Activated CD8-positive, alpha-beta memory T cell treated with anti-CD3 and anti-CD28 coated beads for 36 hours (primary cell): ENCODE results near the gene XPO5. TPM values are rescaled to one million over a fixed set of nuclear protein-coding genes. Genes with fewer than 3 reads are reported as not detected.

Experiments used
- CTCF ChIA-PET: fragments of 350-600 bp; sonication (Branson Sonifier 250); formaldehyde crosslinking; loops from one replicate; lab custom pipeline; 2021; ENCODE audit warnings: antibody characterized with exemption; lab: Charles Lee
- POLR2A ChIA-PET: fragments of 350-600 bp; sonication (Branson Sonifier 250); formaldehyde crosslinking; loops from one replicate; lab custom pipeline; 2021; ENCODE audit warnings: antibody characterized with exemption; lab: Charles Lee
- total RNA-seq, 2 experiments: library from RNA; stranded (reverse); gene quantifications; one replicate each; pipeline ENCODE4 v1.2.3, GENCODE V29; 2021

XPO5 gene
- total RNA-seq, 2 experiments from 2014 or later: 122 to 126 TPM

DNA sequence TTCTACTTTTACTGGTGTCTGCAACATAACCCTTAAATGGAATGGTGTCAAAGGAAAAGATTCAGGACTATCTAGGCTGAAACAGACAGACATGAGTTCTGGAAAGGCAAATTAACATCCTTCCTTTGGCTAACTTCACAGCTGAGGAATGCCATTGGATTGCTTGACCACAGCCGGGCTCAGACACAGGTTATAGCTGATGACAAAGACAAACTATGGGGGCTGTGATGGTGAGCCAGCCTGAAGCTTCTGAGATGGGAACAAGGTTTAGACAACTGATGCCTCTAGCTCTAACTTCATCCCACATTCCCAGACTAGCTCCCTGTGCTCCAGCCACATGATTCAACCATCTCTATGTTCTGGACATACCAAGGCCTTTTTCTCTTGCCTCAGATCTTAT lies 43.6 kb downstream of the XPO5 start:
- ChIA-PET POLR2A (interaction anchor here (0.8 kb wide), 1 partner anchor 11 kb away, joined by 4 read pairs; no protein-coding TSS in a partner anchor), CTCF (no interaction called here)

DNA sequence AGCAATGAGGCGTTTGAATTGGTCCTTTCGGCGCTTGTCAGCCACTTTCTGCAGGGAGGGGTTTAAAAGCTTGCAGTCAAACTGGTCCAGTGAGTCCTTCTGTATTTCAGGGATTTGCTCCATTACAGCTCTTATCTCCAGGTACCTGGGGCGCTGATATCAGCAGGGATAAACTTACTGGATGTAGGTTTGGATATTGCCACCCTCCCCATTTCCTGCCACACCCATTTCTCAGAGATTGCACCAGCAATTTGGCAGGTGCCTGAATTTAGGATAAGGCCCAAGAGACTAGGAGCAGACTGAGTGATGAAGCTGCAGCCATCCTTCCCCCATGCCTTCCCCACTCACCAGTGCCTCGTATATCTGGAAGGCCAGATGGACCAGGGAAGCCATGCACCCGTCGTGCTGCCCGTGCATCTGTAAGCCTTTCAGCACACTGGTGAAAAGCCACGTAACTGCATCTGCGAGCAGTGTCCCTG lies 51.3 kb downstream of the XPO5 start:
- POLR2A ChIA-PET: no interaction called here
- CTCF ChIA-PET: interaction anchor here (0.7 to 2.0 kb wide), 2 partner anchors 18 to 398 kb away, joined by 3 to 4 read pairs; no protein-coding TSS in a partner anchor

DNA sequence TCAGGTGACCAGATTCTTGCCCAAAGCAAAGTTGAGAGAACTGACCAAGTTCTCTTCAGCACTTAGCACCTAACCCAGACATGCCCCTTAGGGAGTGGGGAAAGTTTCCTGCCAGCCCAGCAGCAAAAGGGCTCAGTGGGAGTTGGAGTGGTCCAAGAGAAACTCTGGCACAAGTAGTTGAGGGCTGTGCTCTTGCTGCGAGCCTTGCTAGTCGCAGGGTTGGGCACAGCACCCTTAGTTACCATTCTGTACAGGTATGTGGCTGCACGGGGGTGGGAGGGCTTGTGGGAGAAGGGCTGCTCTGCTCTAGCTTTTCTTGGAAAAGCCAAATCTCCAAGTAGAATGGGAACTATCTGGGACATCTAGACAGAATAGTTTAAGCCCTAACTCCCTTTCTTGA lies 52.6 kb downstream of the XPO5 start:
- POLR2A ChIA-PET: no interaction called here
- CTCF ChIA-PET: interaction anchor here (2.0 kb wide), 1 partner anchor 16 kb away, joined by 4 read pairs; no protein-coding TSS in a partner anchor

DNA sequence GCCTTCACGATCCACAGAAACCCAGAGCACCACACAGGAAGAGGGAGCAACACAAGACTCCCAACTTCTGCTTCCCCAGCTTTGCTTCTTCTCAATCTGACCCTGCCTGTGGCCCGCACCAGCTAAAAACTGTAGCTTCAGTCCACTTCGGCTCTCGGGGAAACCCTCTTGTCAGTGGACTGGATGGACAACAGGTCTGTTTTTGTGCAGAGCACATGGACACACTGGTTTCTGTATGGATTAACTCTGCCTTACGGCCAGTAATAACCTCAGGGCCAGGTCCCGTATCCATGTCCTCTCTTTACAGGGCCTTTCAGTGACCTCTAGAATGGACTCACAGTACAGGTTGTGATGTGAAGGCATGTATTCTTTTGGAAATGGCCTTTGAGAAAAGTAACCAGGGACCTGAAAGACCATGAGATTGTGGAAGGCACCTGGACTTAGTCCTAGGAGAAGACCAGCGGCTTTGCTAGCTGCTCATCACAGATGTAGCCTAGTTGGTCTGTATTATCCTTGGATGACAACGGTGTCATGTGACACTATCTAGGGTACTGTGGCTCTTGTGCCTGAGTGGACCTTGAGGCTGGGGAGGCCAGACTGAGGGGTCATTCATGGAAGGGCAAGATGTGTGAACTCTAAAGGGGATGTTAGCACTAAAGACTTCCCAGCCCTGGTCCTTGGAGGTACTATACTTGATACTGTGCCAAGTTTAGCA lies 53.1 kb downstream of the XPO5 start:
- ChIA-PET POLR2A (interaction anchor here (0.6 kb wide), 1 partner anchor 24 kb away, joined by 3 read pairs; no protein-coding TSS in a partner anchor), CTCF (interaction anchor here (2.0 kb wide), 1 partner anchor 16 kb away, joined by 4 read pairs; no protein-coding TSS in a partner anchor)

DNA sequence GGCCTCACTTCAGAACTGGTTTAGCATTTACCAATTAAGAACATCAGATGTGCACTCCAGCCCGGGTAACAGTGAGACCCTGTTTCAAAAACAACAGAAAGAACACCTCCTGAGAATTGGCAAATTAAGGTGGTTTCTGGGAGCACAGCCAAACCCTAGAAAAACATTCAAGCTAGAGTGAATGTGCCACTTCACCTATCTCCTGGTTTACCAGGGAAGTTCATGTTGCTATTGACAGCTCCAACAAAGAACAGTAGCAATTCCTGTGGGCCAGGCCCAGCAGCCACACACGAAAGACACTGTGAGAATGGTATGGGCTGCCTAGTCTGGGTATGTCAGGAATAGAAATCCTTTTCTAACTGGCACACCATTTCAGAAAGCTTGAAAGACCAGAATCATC lies 54.0 kb downstream of the XPO5 start:
- CTCF ChIA-PET: interaction anchor here (1.3 to 3.4 kb wide), 2 partner anchors 15 to 28 kb away, joined by 4 to 13 read pairs; no protein-coding TSS in a partner anchor

DNA sequence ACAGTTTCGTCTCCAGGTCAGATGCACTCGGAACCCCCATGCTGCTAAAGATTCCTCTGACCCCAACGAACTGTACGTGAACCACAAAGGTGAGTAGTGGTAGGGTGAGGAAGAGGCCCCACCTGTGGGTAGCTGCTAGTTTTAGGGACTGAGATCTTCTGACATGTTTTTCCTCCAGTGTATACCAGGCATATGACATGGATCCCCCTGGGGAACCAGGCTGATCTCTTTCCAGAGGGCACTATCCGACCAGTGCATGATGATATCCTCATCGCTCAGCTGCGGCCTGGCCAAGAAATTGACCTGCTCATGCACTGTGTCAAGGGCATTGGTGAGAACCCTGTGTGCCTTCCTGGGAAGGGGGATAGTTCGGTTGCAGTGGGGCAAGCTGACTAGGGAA lies 55.7 kb downstream of the XPO5 start:
- ChIA-PET POLR2A (no interaction called here), CTCF (interaction anchor here (0.8 to 3.4 kb wide), 3 partner anchors 13 to 56 kb away, joined by 3 to 13 read pairs (median 4); partner anchors contain the start of genes POLH and XPO5)

More for the DNA sequence above, 54.0 kb downstream of the XPO5 start:
- POLR2A ChIA-PET: interaction anchor here (0.6 to 1.3 kb wide), 2 partner anchors 10 to 25 kb away, joined by 3 to 4 read pairs; no protein-coding TSS in a partner anchor

DNA sequence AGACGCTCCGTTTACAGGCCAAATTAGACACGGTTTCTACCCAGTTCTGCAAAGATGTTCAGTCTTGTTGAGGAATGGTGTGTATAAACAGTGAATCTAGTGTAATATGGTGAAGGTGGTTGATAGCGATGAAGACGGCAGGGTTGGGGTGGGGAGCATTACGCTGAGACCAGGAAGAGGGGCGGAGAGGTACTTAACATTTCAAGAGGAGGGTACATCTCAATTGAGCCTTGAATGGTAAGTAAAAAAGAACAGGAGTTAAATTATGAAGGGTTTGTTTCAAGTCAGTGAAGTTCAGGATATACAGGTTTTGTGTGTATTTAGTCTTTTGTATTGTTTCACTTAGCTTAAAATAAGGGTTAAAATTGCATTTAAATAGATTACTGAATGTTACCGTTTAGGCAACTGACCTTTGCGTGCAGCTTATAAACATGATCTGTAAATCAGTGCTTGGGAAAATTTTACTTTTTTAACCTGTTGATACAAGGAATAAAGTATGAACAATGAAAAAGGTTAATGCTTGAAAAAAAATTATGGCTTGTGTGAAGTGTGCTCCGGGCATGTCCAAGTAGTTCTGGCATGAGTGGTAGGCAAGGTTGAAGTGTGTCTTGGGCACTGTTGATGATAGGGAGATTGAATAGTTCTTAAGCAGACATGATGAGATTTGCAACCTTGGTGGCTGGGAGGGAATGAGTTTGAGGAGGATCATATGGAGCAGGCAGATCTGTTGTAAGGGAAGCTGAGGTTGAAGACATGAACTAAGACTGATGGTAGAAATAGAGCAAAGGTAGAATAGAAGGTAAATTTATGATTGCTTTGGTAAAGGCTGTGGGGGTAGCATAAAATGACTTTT lies 58.1 kb downstream of the XPO5 start:
- CTCF ChIA-PET: interaction anchor here (1.3 to 2.5 kb wide), 3 partner anchors 8 to 255 kb away, joined by 3 to 16 read pairs (median 3); no protein-coding TSS in a partner anchor
- POLR2A ChIA-PET: interaction anchor here (0.9 kb wide), 1 partner anchor 12 kb away, joined by 3 read pairs; no protein-coding TSS in a partner anchor

DNA sequence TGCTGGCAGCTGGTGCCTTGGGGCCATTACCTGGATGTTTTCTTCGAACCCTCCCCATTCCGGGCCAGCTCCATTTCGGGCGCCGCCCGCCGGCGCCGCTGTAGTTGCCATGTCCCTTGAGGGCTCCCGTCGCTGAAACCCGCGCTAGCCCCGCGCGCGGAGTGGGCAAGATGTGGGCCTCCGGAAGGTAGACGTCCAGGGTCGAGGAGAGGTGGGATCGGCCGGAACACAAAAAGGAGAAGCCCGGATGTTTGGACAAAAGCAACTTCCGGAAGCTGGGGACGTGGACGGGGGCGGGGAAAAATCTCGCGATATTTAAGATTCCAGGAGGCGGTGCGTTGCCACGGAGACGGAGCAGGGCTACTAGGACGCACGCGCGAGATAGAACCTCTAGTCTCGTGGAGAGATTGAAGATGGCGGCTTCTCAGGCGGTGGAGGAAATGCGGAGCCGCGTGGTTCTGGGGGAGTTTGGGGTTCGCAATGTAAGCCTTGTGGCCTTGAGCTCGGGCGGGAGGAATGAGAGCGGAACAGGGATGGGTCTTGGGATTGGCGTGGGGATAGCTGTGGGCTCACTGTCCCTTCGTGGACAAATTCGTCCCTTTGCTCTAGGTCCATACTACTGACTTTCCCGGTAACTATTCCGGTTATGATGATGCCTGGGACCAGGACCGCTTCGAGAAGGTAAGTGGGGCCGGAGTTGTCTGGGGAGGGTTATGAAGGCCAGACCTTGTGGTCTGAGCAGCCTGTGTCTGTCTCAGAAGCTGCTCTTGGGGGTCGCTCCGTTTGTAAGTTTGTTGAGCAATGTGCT lies 58.9 kb downstream of the XPO5 start, which contains the start of the genes POLR1C and YIPF3:
Gene POLR1C (plus strand): TSS at position 393 of the 808 bp plus-strand sequence. CDS start 21 bp downstream, at position 414.
Gene YIPF3 (minus strand): TSS at position 230 of the 808 bp plus-strand sequence. CDS start 119 bp downstream, at position 111.
- ChIA-PET CTCF (interaction anchor here (0.6 to 2.5 kb wide), 5 partner anchors 9 to 254 kb away, joined by 3 to 16 read pairs (median 3); no protein-coding TSS in a partner anchor), POLR2A (interaction anchor here (0.6 to 1.0 kb wide), 3 partner anchors 9 to 61 kb away, joined by 3 to 7 read pairs (median 5); partner anchors contain the start of gene DLK2)

DNA sequence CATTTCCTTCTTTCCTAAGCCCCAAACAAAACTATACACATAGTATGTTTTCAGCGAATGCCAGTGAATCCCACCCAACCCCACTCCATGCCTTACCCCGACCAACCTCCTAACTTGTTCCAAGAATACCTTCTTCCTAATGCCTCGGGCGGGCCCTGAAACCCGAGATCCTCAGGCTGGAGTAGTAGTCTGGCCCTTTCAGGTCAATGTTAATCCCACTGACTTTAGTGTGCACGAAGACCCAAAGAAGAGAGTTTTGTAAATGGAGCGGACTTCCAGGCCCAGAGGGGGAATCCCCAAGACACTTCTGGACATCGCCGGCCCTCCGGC lies 59.5 kb downstream of the XPO5 start:
- POLR2A ChIA-PET: interaction anchor here (0.6 to 1.0 kb wide), 2 partner anchors 9 to 61 kb away, joined by 5 to 7 read pairs; partner anchors contain the start of gene DLK2
- CTCF ChIA-PET: interaction anchor here (0.8 to 2.5 kb wide), 2 partner anchors 10 to 84 kb away, joined by 3 to 16 read pairs; no protein-coding TSS in a partner anchor

DNA sequence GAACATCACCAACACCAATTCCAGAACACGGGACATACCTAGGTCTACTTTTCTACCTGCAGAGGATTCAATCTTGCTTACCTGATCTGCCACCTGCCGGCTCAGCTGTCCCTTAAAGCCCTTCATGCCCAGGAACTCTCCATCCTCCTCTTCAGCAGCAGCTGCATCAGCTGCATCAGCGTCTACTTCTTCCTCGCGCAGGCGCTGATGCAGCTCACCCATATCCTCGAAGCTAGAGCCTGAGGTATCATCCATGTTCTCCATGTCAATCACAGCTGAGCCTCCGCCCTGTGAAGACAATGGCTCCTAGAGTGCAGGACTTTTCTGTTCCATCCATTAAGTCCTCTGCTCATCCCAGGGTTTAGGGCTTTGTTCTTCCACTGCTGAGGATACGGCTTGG lies 60.0 kb downstream of the XPO5 start:
- ChIA-PET CTCF (interaction anchor here (2.5 kb wide), 1 partner anchor 9 kb away, joined by 16 read pairs; no protein-coding TSS in a partner anchor), POLR2A (no interaction called here)

DNA sequence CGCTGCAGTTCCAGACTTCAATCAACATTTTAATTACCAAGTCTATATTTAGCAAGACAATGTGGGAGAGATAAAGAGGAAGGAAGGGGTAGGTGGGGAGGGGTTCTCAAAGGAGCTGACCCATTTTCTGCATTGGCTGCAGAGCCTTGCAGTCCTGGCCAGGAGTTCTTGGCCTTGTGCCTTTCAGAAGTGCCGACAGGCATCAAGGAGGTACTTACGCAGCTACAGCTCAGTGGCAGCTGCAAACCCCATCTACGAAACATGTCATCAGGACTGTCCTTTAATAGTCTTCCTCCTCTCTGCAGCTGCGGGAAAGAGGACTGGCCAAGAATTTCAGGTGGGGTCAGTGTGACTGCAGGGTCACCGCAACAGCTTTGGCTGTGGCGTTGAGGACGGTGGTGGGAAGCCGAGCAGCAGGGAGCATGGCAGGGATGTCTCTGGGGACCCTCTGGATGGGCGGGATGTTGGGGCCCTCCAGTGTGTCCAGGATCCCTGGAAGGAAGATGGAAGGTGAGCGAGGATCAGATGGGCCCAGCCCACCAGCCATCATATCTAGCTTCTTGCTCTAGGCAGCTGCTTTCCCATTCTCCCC lies 63.9 kb downstream of the XPO5 start:
- POLR2A ChIA-PET: interaction anchor here (0.6 kb wide), 1 partner anchor 78 kb away, joined by 3 read pairs; no protein-coding TSS in a partner anchor
- CTCF ChIA-PET: no interaction called here

DNA sequence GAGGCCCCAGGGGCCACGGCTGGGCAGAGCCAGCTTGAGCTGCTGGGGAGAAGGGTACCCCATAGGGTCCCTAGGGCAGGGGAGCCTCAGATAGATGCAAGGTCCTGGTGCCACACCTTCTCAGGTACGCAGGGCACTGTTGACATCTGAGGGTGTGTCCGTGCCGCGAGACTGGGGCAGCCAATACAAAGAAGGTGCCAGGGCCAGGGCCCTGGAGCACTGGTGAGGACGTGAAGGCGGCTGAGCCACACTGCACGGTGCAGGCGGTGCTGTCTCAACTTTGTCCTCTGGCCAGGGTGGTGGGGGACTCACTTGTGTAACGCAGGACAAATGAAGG lies 65.0 kb downstream of the XPO5 start:
- POLR2A ChIA-PET: no interaction called here
- CTCF ChIA-PET: interaction anchor here (1.5 kb wide), 1 partner anchor 611 kb away, joined by 3 read pairs; no protein-coding TSS in a partner anchor

DNA sequence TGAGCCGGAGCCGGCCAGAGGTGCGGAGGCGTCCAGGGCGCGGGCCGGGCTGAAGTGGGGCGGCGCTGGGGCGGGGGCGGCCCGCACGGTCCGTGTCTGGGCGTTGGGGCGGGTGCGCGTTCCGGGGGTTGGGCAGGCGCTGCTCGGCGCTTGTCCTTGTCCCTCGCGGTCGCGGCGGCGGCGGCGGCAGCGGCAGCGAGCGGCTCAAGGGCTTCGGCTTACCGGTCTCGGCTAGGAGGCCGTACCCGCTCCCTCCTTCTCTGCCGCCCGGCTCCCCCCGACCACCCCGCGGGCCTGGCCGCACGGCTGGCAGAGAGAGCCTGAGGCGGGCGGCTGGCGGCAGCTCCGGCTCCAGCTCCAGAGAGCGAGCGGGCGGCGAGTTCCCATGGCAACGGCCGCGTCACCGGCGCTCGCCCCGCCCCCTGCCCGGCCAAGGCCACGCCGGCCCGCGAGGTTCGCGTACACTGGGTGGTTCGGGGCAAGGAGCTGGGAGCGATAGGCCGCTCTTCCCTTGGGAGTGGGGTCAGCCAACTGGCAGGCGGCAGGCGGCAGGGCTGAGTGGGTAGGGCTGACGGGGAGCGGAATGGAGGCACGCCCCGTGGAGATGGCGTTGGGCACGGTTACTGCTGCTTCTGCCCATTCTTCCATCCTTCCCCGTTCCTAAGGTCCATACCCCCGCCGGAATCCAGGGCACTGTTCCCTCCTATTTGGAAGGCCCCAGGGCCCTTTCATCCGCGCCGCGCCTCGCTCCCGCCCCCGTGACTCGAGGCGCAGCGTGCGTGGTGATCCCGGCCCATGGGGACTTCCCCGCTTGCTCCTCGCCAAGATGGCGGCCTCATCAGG lies 65.6 kb downstream of the XPO5 start, which contains the start of gene LRRC73:
Gene LRRC73 (minus strand): TSS at position 363 of the 843 bp plus-strand sequence. CDS start 561 bp downstream, outside the sequence.
- CTCF ChIA-PET: interaction anchor here (0.9 to 1.5 kb wide), 5 partner anchors 9 to 610 kb away, joined by 3 to 4 read pairs (median 3); no protein-coding TSS in a partner anchor
- POLR2A ChIA-PET: interaction anchor here (0.6 kb wide), 1 partner anchor 29 kb away, joined by 8 read pairs; no protein-coding TSS in a partner anchor

DNA sequence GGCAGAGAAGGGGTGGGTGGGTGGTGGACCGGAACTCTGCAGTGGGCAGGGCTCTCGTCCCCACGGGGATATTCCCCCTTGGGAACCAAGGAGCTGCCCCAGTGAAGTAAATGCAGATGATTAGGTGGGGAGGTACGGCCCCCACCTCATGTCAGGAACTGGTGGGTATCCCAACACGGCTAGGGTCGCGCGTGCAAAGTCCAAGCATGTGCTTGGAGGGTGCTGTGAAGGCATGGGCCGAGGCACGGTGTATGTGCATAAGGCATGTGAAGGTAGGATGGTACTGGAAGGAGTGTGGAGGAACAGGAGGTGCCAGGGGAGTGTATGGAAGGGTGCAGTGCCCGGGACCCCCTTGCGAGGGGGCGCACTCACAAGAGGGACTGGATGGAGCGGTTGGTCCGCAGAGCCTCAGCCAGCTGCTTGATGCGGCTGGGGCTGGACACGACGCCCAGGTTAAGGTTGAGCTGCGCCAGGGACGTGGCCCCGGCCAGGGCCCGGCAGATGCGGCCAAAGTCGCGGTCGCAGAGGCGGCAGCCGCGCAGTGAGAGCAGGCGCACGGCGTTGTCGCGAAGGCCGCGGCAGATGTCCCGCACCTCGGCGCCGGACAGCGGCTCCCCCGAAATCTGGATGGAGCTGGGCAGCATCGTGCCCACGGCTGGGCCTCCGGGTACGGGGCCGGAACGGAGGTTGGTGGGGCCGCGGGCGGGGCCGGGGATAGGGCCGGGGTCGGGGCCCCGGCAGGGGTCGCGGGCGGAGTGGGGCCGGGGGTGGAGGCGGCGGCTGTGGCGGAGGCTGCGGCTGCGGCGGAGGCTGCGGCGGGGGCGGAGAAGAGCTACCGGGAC lies 66.5 kb downstream of the XPO5 start:
- ChIA-PET POLR2A (interaction anchor here (0.6 kb wide), 1 partner anchor 28 kb away, joined by 8 read pairs; no protein-coding TSS in a partner anchor), CTCF (interaction anchor here (0.9 to 1.9 kb wide), 6 partner anchors 9 to 609 kb away, joined by 3 to 8 read pairs (median 3); no protein-coding TSS in a partner anchor)

DNA sequence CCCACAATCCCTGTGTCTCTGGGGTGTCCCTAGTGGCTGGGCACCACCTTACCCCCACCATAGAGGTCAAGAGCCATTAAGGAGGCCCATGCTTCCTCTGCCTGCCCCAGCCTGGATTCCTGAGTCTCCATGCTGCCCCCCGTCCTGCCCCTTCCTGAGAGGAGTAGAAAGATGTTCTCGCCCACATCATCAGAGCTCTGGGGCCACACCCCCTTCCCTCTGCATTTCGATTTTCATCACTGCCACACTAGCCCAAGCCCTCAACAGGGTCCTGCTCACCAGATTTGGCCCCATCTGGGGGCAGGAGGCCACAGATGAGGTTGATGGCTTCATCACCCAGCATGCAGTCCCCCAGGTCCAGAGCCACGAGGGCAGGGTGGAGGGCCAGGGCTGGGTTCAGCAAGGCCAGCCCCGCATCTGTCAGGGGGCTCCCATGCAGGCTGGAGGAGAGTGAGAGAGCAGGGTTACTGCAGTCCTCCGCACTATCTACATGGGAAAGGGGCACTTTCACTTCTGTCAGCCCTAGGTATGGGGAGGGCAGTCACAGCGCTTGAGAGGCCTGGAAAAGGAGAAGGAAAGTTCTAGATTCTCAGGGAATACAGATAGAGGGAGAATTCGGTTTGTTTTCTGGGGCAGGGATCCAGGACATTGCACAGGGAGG lies 67.2 kb downstream of the XPO5 start:
- ChIA-PET POLR2A (no interaction called here), CTCF (interaction anchor here (1.7 to 3.4 kb wide), 3 partner anchors 12 to 81 kb away, joined by 4 to 13 read pairs (median 8); partner anchors contain the start of gene ABCC10)
